Activated B cell treated with CpG ODN at 0.5 μM for 24 hours (primary cell): ENCODE data around the gene GATAD2A. TPM values are rescaled to one million over a fixed set of nuclear protein-coding genes. Genes with fewer than 3 reads are reported as not detected.

ENCODE experiments used
- ATAC-seq: fragments of 200-7000 bp; cut with Tn5 transposase; one replicate; pipeline ENCODE4 v1.10.0; 2021; ENCODE audit warnings: low read depth, mild to moderate bottlenecking, moderate library complexity
- CTCF ChIA-PET: fragments of 350-600 bp; sonication (Branson Sonifier 250); formaldehyde crosslinking; loops from one replicate; lab custom pipeline; 2021; ENCODE audit warnings: antibody characterized with exemption; lab: Charles Lee
- POLR2A ChIA-PET: fragments of 350-600 bp; sonication (Branson Sonifier 250); formaldehyde crosslinking; loops from one replicate; lab custom pipeline; 2021; ENCODE audit warnings: antibody characterized with exemption; lab: Charles Lee
- DNase-seq: peaks from one replicate; pipeline ENCODE4 v3.0.0; 2022
- H3K27ac Mint-ChIP-seq: one replicate; pipeline ENCODE4 v1.8.0; 2020; ENCODE audit warnings: mixed read lengths
- H3K27me3 Mint-ChIP-seq: one replicate; pipeline ENCODE4 v1.8.0; 2021; ENCODE audit warnings: mixed read lengths
- H3K36me3 Mint-ChIP-seq: one replicate; pipeline ENCODE4 v1.8.0; 2021; ENCODE audit warnings: low read depth, mixed read lengths
- H3K4me1 Mint-ChIP-seq: one replicate; pipeline ENCODE4 v1.8.0; 2021; ENCODE audit warnings: mixed read lengths
- H3K4me3 Mint-ChIP-seq: one replicate; pipeline ENCODE4 v1.8.0; 2020; ENCODE audit warnings: mild to moderate bottlenecking, mixed read lengths
- H3K9me3 Mint-ChIP-seq: one replicate; pipeline ENCODE4 v1.8.0; 2020; ENCODE audit warnings: mixed read lengths
- CTCF ChIP-seq: fragments of 200-600 bp; IDR thresholded peaks from one replicate; pipeline ENCODE4 v1.8.0; 2022; ENCODE audit warnings: antibody characterized with exemption, mild to moderate bottlenecking
- intact Hi-C: fragments of 100-400 bp; cut with micrococcal nuclease; formaldehyde crosslinking; loops from one replicate; pipeline ENCODE4 v1.15.1; 2024
- total RNA-seq: library from RNA; stranded (reverse); gene quantifications from 2 replicates; pipeline ENCODE4 v1.2.3, GENCODE V29; 2022

Gene GATAD2A
- total RNA-seq, 1 donor from 2014 or later = 116 TPM

GRCh38 chr19:19417046-19417445 is 11.6 kb downstream of the GATAD2A start:
- Mint-ChIP-seq H3K27me3 (no peaks in the 10 kb centered on the region), H3K36me3 (peaks cover 13% of the 10 kb centered on the region), H3K27ac (no peak overlapping the region), H3K4me1 (peaks cover 74% of the 10 kb centered on the region), H3K4me3 (no peak overlapping the region), H3K9me3 (no peaks in the 10 kb centered on the region)
- ATAC-seq = no peak
- no peak for DNase-seq
- intact Hi-C loops = no loop called here
- no peak for TF ChIP-seq CTCF
- ChIA-PET POLR2A (interaction anchor here (1.2 kb wide), 1 partner anchor 41 kb away, joined by 4 read pairs; no protein-coding TSS in a partner anchor), CTCF (interaction anchor here (1.1 to 1.5 kb wide), 4 partner anchors 10 to 74 kb away, joined by 3 to 6 read pairs (median 3); no protein-coding TSS in a partner anchor)

- H3K4me3 Mint-ChIP-seq = peak overlapping the region; percentile 24
- POLR2A ChIA-PET = interaction anchor here (0.6 to 1.2 kb wide), 3 partner anchors 11 to 234 kb away, joined by 3 to 4 read pairs (median 4); no protein-coding TSS in a partner anchor
- H3K9me3 Mint-ChIP-seq = no peaks in the 10 kb centered on the region
- TF ChIP-seq CTCF = no peak
- H3K36me3 Mint-ChIP-seq = peaks cover 15% of the 10 kb centered on the region
- ATAC-seq (no peak), DNase-seq (no peak)
- peak overlapping the region; percentile 46 for H3K27ac Mint-ChIP-seq
- H3K27me3 Mint-ChIP-seq = no peaks in the 10 kb centered on the region
- intact Hi-C loops = no loop called here
- H3K4me1 Mint-ChIP-seq = peaks cover 74% of the 10 kb centered on the region
- CTCF ChIA-PET = interaction anchor here (1.0 to 1.5 kb wide), 4 partner anchors 11 to 73 kb away, joined by 3 to 6 read pairs (median 3); no protein-coding TSS in a partner anchor
These were observed 12.3 kb downstream of the GATAD2A start for GRCh38 chr19:19417628-19418245.

GRCh38 chr19:19418555-19419260 is 13.2 kb downstream of the GATAD2A start:
- DNase-seq = no peak
- Mint-ChIP-seq H3K27ac (peak overlapping the region; percentile 46), H3K36me3 (peaks cover 15% of the 10 kb centered on the region), H3K9me3 (no peaks in the 10 kb centered on the region), H3K27me3 (no peaks in the 10 kb centered on the region), H3K4me3 (peak overlapping the region; percentile 44), H3K4me1 (peaks cover 72% of the 10 kb centered on the region)
- intact Hi-C loops = no loop called here
- no peak for TF ChIP-seq CTCF
- ChIA-PET CTCF (interaction anchor here (1.0 kb wide), 1 partner anchor 63 kb away, joined by 3 read pairs; no protein-coding TSS in a partner anchor), POLR2A (interaction anchor here (0.6 kb wide), 2 partner anchors 12 to 235 kb away, joined by 3 to 4 read pairs; no protein-coding TSS in a partner anchor)
- ATAC-seq = peak; percentile 28

- Mint-ChIP-seq H3K27me3 (no peaks in the 10 kb centered on the region), H3K27ac (peak overlapping the region; percentile 46), H3K4me1 (peaks cover 79% of the 10 kb centered on the region), H3K36me3 (peaks cover 12% of the 10 kb centered on the region), H3K4me3 (peak overlapping the region; percentile 41), H3K9me3 (no peaks in the 10 kb centered on the region)
- no peak for TF ChIP-seq CTCF
- CTCF ChIA-PET = no interaction called here
- intact Hi-C loops = no loop called here
- peak; percentile 51 for ATAC-seq
- POLR2A ChIA-PET = interaction anchor here (0.7 kb wide), 3 partner anchors 10 to 63 kb away, joined by 4 to 6 read pairs (median 6); partner anchors contain the start of gene GATAD2A
- DNase-seq = no peak
These were observed 15.3 kb downstream of the GATAD2A start for GRCh38 chr19:19420570-19421298.
